HepG2 (cell line): ENCODE data around the gene TTC6. TPM values are rescaled to one million over a fixed set of nuclear protein-coding genes. Genes with fewer than 3 reads are reported as not detected.

ENCODE experiments used
- CBX5 ChIP-seq: sonication (generic); formaldehyde crosslinking; IDR thresholded peaks from 2 replicates; pipeline ENCODE4 v1.4.0; 2020; ENCODE audit warnings: missing genetic modification reagents, borderline replicate concordance
- DMTF1 ChIP-seq: sonication (generic); formaldehyde crosslinking; IDR thresholded peaks from 2 replicates; pipeline ENCODE4 v1.4.0; 2020; ENCODE audit warnings: mild to moderate bottlenecking, missing genetic modification reagents
- DNMT1 ChIP-seq: sonication (generic); formaldehyde crosslinking; IDR thresholded peaks from 2 replicates; pipeline ENCODE4 v1.5.1; 2020; ENCODE audit warnings: mild to moderate bottlenecking, missing genetic modification reagents
- ELF3 ChIP-seq: IDR thresholded peaks from 2 replicates; pipeline ENCODE4 v1.6.1; 2016; ENCODE audit warnings: missing genetic modification reagents, missing compliant biosample characterization
- HOXA3 ChIP-seq: sonication (generic); formaldehyde crosslinking; IDR thresholded peaks from 2 replicates; pipeline ENCODE4 v1.5.0; 2020; ENCODE audit warnings: missing genetic modification reagents
- KAT7 ChIP-seq: IDR thresholded peaks from 2 replicates; pipeline ENCODE4 v1.6.1; 2018; ENCODE audit warnings: borderline replicate concordance, missing compliant biosample characterization
- KLF12 ChIP-seq: sonication (generic); formaldehyde crosslinking; IDR thresholded peaks from 2 replicates; pipeline ENCODE4 v1.4.0; 2020; ENCODE audit warnings: missing genetic modification reagents, borderline replicate concordance
- NFAT5 ChIP-seq: sonication (generic); formaldehyde crosslinking; IDR thresholded peaks from 2 replicates; pipeline ENCODE4 v1.4.0; 2020; ENCODE audit warnings: missing genetic modification reagents
- RBFOX2 ChIP-seq: fragments of 200-400 bp; formaldehyde crosslinking; IDR thresholded peaks from 2 replicates; pipeline ENCODE4 v1.6.1; 2017; ENCODE audit warnings: low read depth, mild to moderate bottlenecking, low read length
- SP5 ChIP-seq: IDR thresholded peaks from 2 replicates; pipeline ENCODE4 v1.6.1; 2016; ENCODE audit warnings: low read depth, borderline replicate concordance
- SRY ChIP-seq: sonication (generic); formaldehyde crosslinking; IDR thresholded peaks from 2 replicates; pipeline ENCODE4 v1.8.0; 2022; ENCODE audit warnings: mild to moderate bottlenecking, missing genetic modification reagents
- TARDBP ChIP-seq: sonication (generic); formaldehyde crosslinking; IDR thresholded peaks from 2 replicates; pipeline ENCODE4 v1.8.0; 2022; ENCODE audit warnings: mild to moderate bottlenecking, missing genetic modification reagents
- TGIF2 ChIP-seq: IDR thresholded peaks from 2 replicates; pipeline ENCODE4 v1.6.1; 2016; ENCODE audit warnings: control low read depth, missing compliant biosample characterization
- ZNF646 ChIP-seq: sonication (generic); formaldehyde crosslinking; IDR thresholded peaks from 2 replicates; pipeline ENCODE4 v1.9.0; 2021; ENCODE audit warnings: mild to moderate bottlenecking, missing genetic modification reagents
- ZNF746 ChIP-seq: sonication (generic); formaldehyde crosslinking; IDR thresholded peaks from 2 replicates; pipeline ENCODE4 v1.8.0; 2022; ENCODE audit warnings: mild to moderate bottlenecking, missing genetic modification reagents
- polyA plus RNA-seq, 8 experiments: library from polyadenylated mRNA; depleted of rRNA in 3 of 8; stranded (reverse) in 7 of 8; unstranded in 1 of 8; fragments of >200 nt; fragmentation: Illumina TruSeq in 4 of 8; extraction: Trizol in 4 of 8; gene quantifications; 2 replicates each; pipeline versions ENCODE4 v1.2.1 to v1.2.3, GENCODE V29; 2011 to 2016; ENCODE audit warnings: low read depth in 4 of 8, missing spikeins in 1 of 8, mixed read lengths in 1 of 8; ENCODE audit not compliant: insufficient read depth in 1 of 8
- total RNA-seq, 5 experiments: library from RNA; depleted of rRNA; stranded (reverse); fragments of >200 nt; fragmentation: Illumina TruSeq; extraction: Trizol; gene quantifications; 2 replicates each; pipeline ENCODE4 v1.2.3, GENCODE V29; 2016; ENCODE audit warnings: low read depth in 1 of 5

Gene TTC6
- total and polyA plus RNA-seq, 2 of the 13 experiments (the other 11 are each of a cell fraction or from before 2014, with no cell fraction given): 9.3 to 27.4 TPM

GRCh38 chr14:37595809-37596621, 586 bp downstream of the TTC6 start (continued):
- TF ChIP-seq DMTF1 (CRISPR knock-in tag): peak; percentile 63; the same call in 1 of the 2 replicates
- peak; percentile 87; the same call in 1 of the 2 replicates for TF ChIP-seq TGIF2 (CRISPR knock-in tag)
- peak; percentile 22; the same call in 1 of the 2 replicates for TF ChIP-seq RBFOX2
- peak; percentile 84; the same call in 1 of the 2 replicates for TF ChIP-seq DNMT1
- TF ChIP-seq SP5 (CRISPR knock-in tag): peak; percentile 95
- peak; percentile 29; the same call in 1 of the 2 replicates for TF ChIP-seq KLF12
- TF ChIP-seq TARDBP (CRISPR knock-in tag): peak; percentile 93
- TF ChIP-seq ZNF646 (CRISPR knock-in tag): peak; percentile 86; the same call in 1 of the 2 replicates
- TF ChIP-seq SRY (CRISPR knock-in tag): peak; percentile 91
- peak; percentile 79; the same call in 1 of the 2 replicates for TF ChIP-seq CBX5 (CRISPR knock-in tag)
- peak; percentile 97 for TF ChIP-seq ZNF746
- peak; percentile 97; the same call in 1 of the 2 replicates for TF ChIP-seq KAT7
- TF ChIP-seq ELF3: peak; percentile 89
- TF ChIP-seq NFAT5: peak; percentile 96
- peak; percentile 91 for TF ChIP-seq HOXA3 (CRISPR knock-in tag)
